ENCODE measurements around the gene BORCS6. TPM values are rescaled to one million over a fixed set of nuclear protein-coding genes. Genes with fewer than 3 reads are reported as not detected.

BORCS6 gene
- total and polyA plus RNA-seq, 2 of the 13 experiments (the other 11 are each of a cell fraction or from before 2014, with no cell fraction given) = 2.0 to 5.1 TPM

DNA sequence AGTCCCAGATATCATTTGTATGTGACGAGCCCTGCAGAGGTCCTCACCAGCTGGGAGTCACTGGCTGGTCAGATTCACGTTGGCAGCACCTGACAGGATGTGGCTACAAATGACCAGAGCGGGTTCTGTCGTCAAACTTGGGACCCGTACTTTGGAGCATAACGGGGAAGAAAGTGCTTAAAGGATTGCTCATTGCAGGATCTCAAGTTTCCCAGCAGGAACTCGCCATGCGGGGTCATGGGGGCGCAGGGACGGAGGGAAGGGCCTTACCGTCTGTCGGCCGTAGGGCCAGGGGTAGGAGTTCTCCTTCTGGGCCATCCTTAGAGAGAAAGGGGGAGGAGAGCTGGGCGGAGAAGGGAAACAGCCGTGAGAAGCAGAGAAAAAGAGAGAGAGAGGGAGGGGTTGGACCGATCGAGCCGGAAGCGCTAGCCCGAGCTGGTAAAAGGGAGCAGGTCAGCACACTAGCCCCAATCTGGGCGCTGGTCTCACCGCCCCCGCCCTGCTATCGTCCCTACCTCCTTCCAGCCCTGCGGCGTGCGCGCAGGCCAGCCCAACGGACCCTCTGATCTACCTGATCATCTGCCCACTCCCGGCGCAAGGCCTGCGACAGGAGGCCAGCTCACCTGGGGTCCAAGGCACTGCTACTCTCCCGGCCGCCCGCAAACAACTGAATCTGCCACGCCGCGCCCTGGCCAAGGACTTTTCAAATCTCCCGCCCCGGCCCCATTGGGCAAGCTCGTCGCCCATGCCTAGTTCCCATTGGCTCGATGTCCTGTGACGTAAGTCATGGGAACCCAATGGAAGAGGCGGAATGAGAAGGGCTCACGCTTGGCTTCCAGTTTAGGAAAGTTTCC is 20.2 kb upstream of the BORCS6 start, which contains the start of gene AURKB (continued):
- TF ChIP-seq HNRNPUL1 (IDR thresholded peaks at IDR 0.05; ENCODE audit: low read depth, low read length) = no peak
- 0 out of 2 replicates have a peak, but pooled peaks have one; percentile 32 for TF ChIP-seq ZMYM2 (CRISPR knock-in tag; IDR thresholded peaks at IDR 0.05)
- peak; percentile 33; the same call in 1 of the 2 replicates for TF ChIP-seq SAFB2 (CRISPR knock-in tag; IDR thresholded peaks at IDR 0.05; ENCODE audit: borderline replicate concordance, low read depth)
- no peak for TF ChIP-seq SIX4 (CRISPR knock-in tag; IDR thresholded peaks at IDR 0.05)
- no peak for TF ChIP-seq HNRNPH1 (optimal IDR thresholded peaks at IDR 0.05; ENCODE audit: low read depth, low read length)
- TF ChIP-seq ZNF367 (CRISPR knock-in tag; IDR thresholded peaks at IDR 0.05; ENCODE audit: borderline replicate concordance) = no peak
- no peak for TF ChIP-seq RNF2 (conservative IDR thresholded peaks at IDR 0.05; ENCODE audit: low read depth)
- TF ChIP-seq MBD4 (IDR thresholded peaks at IDR 0.05; ENCODE audit: borderline replicate concordance, low read length) = no peak
- TF ChIP-seq NFKBIZ (CRISPR knock-in tag; IDR thresholded peaks at IDR 0.05) = no peak
- TF ChIP-seq GTF3A (CRISPR knock-in tag; conservative IDR thresholded peaks at IDR 0.05) = no peak; the same call in 1 of the 2 replicates
- no peak for TF ChIP-seq ZNF839 (CRISPR knock-in tag; IDR thresholded peaks at IDR 0.05; ENCODE audit: borderline replicate concordance)
- no peak for TF ChIP-seq RNF219 (CRISPR knock-in tag; IDR thresholded peaks at IDR 0.05)
- no peak for TF ChIP-seq FOXO1 (CRISPR knock-in tag; IDR thresholded peaks at IDR 0.05)
- TF ChIP-seq ZNF614 (CRISPR knock-in tag; IDR thresholded peaks at IDR 0.05; ENCODE audit: borderline replicate concordance) = no peak
- no peak for TF ChIP-seq HOXA5 (CRISPR knock-in tag; IDR thresholded peaks at IDR 0.05)
- no peak for TF ChIP-seq ZKSCAN5 (CRISPR knock-in tag; IDR thresholded peaks at IDR 0.05)
- no peak for TF ChIP-seq FOXK2 (IDR thresholded peaks at IDR 0.05)
- no peak for TF ChIP-seq MBNL3 (CRISPR knock-in tag; conservative IDR thresholded peaks at IDR 0.05)
- TF ChIP-seq DMTF1 (CRISPR knock-in tag; IDR thresholded peaks at IDR 0.05) = no peak
- TF ChIP-seq ZBTB8A (CRISPR knock-in tag; IDR thresholded peaks at IDR 0.05; ENCODE audit: borderline replicate concordance, low read depth) = no peak
- TF ChIP-seq ZNF496 (CRISPR knock-in tag; IDR thresholded peaks at IDR 0.05; ENCODE audit: insufficient replicate concordance) = no peak
- TF ChIP-seq FOXK1 (CRISPR knock-in tag; IDR thresholded peaks at IDR 0.05; ENCODE audit: borderline replicate concordance, low read depth) = no peak; the same call in 1 of the 2 replicates
- TF ChIP-seq ZNF749 (CRISPR knock-in tag; IDR thresholded peaks at IDR 0.05; ENCODE audit: borderline replicate concordance) = peak; percentile 92; the same call in 1 of the 2 replicates
- 0 out of 2 replicates have a peak, but pooled peaks have one; percentile 57 for TF ChIP-seq MED13 (CRISPR knock-in tag; IDR thresholded peaks at IDR 0.05)

Measured in HepG2 (cell line).